Measurements from ENCODE around the gene ATP10A.

DNA sequence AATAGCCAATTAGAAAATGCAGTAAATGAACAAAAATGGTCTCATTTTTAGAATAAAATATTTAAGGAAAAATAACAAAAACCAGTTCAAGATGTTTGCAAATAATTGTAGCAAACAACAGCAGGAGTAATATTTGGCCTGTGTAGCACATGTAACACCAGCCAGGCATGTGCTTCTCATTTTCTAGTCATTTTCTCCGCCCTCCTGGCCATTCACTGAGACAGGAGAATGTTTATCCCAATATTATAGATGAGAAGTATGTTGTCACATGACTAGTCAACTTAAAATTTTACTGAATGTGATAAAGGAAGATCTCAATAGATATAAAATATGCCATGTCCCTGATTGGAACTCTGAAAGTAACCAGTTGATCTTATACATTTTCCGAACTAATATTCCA, 7.8 kb upstream of the ATP10A start:
- TF ChIP-seq, protein P1, sequence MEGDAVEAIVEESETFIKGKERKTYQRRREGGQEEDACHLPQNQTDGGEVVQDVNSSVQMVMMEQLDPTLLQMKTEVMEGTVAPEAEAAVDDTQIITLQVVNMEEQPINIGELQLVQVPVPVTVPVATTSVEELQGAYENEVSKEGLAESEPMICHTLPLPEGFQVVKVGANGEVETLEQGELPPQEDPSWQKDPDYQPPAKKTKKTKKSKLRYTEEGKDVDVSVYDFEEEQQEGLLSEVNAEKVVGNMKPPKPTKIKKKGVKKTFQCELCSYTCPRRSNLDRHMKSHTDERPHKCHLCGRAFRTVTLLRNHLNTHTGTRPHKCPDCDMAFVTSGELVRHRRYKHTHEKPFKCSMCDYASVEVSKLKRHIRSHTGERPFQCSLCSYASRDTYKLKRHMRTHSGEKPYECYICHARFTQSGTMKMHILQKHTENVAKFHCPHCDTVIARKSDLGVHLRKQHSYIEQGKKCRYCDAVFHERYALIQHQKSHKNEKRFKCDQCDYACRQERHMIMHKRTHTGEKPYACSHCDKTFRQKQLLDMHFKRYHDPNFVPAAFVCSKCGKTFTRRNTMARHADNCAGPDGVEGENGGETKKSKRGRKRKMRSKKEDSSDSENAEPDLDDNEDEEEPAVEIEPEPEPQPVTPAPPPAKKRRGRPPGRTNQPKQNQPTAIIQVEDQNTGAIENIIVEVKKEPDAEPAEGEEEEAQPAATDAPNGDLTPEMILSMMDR (IDR thresholded peaks at IDR 0.05) = no peak
- TF ChIP-seq POLR2A (IDR thresholded peaks at IDR 0.05) (no peak), POLR2AphosphoS5 (IDR thresholded peaks at IDR 0.05) (no peak)

Data from stomach (tissue), 4 donors.